Vagina (tissue), 2 donors: Measurements from ENCODE around the gene GOLGA5.

Experiments
- CTCF ChIP-seq, 3 experiments: fragments of 450-650 bp in 2 of 3; fragments of 200-600 bp in 1 of 3; sonication (generic) in 1 of 3; IDR thresholded peaks; one replicate each; pipeline ENCODE4 v1.5.1; 2017 to 2019; ENCODE audit warnings: antibody characterized with exemption in 3 of 3, mild to moderate bottlenecking in 2 of 3, moderate library complexity in 2 of 3
- POLR2A ChIP-seq, 2 donors: fragments of 450-650 bp; IDR thresholded peaks; one replicate each; pipeline ENCODE4 v1.6.1; 2017; ENCODE audit warnings: antibody characterized with exemption in 2 of 2, mild to moderate bottlenecking in 2 of 2, moderate library complexity in 2 of 2
- POLR2AphosphoS5 ChIP-seq, 2 donors: sonication (generic); formaldehyde crosslinking; IDR thresholded peaks; one replicate each; pipeline ENCODE4 v1.9.0; 2017; ENCODE audit warnings: antibody characterized with exemption in 2 of 2, mild to moderate bottlenecking in 2 of 2, low read depth in 1 of 2; ENCODE audit not compliant: insufficient read depth in 1 of 2

- TF ChIP-seq CTCF (IDR thresholded peaks at IDR 0.05) (peak; percentile 28 to 78 (median 48)), POLR2A (IDR thresholded peaks at IDR 0.05) (no peak), POLR2AphosphoS5 (IDR thresholded peaks at IDR 0.05; ENCODE audit: insufficient read depth in 1 of 2, low read depth in 1 of 2) (peak in 1 of 2 donors; percentile 67)
These were observed 10.2 kb upstream of the GOLGA5 start for GRCh38 chr14:92783813-92784431.
